Erythroblast (primary cell): ENCODE measurements around the gene B4GALT3.

Experiments used
- GATA1 ChIP-seq: IDR thresholded peaks from 2 replicates; pipeline ENCODE4 v1.6.1; 2011; ENCODE audit warnings: low read depth, mild to moderate bottlenecking, control low read depth, low read length, moderate library complexity
- POLR2A ChIP-seq: IDR thresholded peaks from 2 replicates; pipeline ENCODE4 v1.6.1; 2011; ENCODE audit warnings: mild to moderate bottlenecking, low read length

DNA sequence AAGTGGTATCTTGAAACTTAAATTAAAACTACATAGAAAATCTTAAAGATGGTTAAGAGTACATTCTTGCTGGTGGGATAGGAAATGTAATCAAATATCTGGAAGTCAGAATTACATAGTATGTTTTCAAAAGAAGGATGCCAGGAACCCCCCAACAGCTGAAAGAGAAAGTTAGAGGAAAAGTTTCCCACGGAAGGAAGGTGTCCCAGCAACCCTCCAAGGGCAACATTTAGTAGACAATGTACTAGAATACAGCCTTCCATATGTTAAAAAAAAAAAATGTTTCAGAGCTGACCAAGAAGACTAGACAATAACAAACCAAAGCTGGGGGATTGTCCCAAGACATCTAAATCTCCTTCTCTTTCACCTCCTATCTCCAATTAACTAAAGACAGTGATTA, 47.0 kb downstream of the B4GALT3 start:
- no peak for TF ChIP-seq POLR2A
- TF ChIP-seq GATA1, result no peak
